ENCODE data around the gene SLC15A2. TPM values are rescaled to one million over a fixed set of nuclear protein-coding genes. Genes with fewer than 3 reads are reported as not detected.

Gene SLC15A2
- total RNA-seq, 4 donors from 2014 or later: 1.9 to 4.9 (median 4.4) TPM

GRCh38 chr3:121863801-121864200 lies 30.4 kb upstream of the SLC15A2 start:
- Histone ChIP-seq H3K36me3 (peaks cover 0 to 7% (median 0%) of the 10 kb centered on the region in 3 donors), H3K4me3 (no peak overlapping the region), H3K9me3 (no peaks in the 10 kb centered on the region), H3K27ac (no peak overlapping the region), H3K4me1 (no peaks in the 10 kb centered on the region), H3K27me3 (no peaks in the 10 kb centered on the region)
- TF ChIP-seq CTCF (IDR thresholded peaks at IDR 0.05): no peak
- DNase-seq: no peak
- intact Hi-C loops (cut with DNase I): no loop called here

GRCh38 chr3:121869736-121870135 lies 24.5 kb upstream of the SLC15A2 start:
- Histone ChIP-seq H3K27ac (no peak overlapping the region), H3K4me3 (no peak overlapping the region), H3K27me3 (no peaks in the 10 kb centered on the region), H3K4me1 (no peaks in the 10 kb centered on the region), H3K9me3 (no peaks in the 10 kb centered on the region), H3K36me3 (no peaks in the 10 kb centered on the region)
- no peak for DNase-seq
- TF ChIP-seq CTCF (IDR thresholded peaks at IDR 0.05) (no peak), POLR2A (IDR thresholded peaks at IDR 0.05) (no peak)
- intact Hi-C loops (cut with DNase I): no loop called here
- WGBS, 2 donors: 88 to 92% methylated on average over 2 of the region's 2 CpGs

- no peaks in the 10 kb centered on the region for H3K27me3 ChIP-seq
- TF ChIP-seq POLR2A (IDR thresholded peaks at IDR 0.05): no peak
- TF ChIP-seq CTCF (IDR thresholded peaks at IDR 0.05): no peak
Observed at GRCh38 chr3:121870717-121871116, 23.5 kb upstream of the SLC15A2 start.

GRCh38 chr3:121871430-121871829 lies 22.8 kb upstream of the SLC15A2 start:
- TF ChIP-seq POLR2A (IDR thresholded peaks at IDR 0.05) (no peak), CTCF (IDR thresholded peaks at IDR 0.05) (no peak)
- DNase-seq: no peak
- intact Hi-C loops (cut with DNase I): no loop called here
- H3K4me1 ChIP-seq: no peaks in the 10 kb centered on the region
- no peak overlapping the region for H3K4me3 ChIP-seq
- H3K27me3 ChIP-seq: no peaks in the 10 kb centered on the region
- no peaks in the 10 kb centered on the region for H3K36me3 ChIP-seq
- no peak overlapping the region for H3K27ac ChIP-seq
- H3K9me3 ChIP-seq: no peaks in the 10 kb centered on the region
- WGBS, 2 donors: 38 to 63% methylated on average over 1 of the region's 1 CpG

More at GRCh38 chr3:121870717-121871116, 23.5 kb upstream of the SLC15A2 start:
- Histone ChIP-seq H3K27ac (no peak overlapping the region), H3K4me1 (no peaks in the 10 kb centered on the region), H3K4me3 (no peak overlapping the region), H3K9me3 (no peaks in the 10 kb centered on the region), H3K36me3 (no peaks in the 10 kb centered on the region)
- no peak for DNase-seq
- intact Hi-C loops (cut with DNase I): no loop called here

- Histone ChIP-seq H3K27me3 (no peaks in the 10 kb centered on the region), H3K4me3 (no peak overlapping the region), H3K36me3 (no peaks in the 10 kb centered on the region), H3K4me1 (no peaks in the 10 kb centered on the region), H3K27ac (no peak overlapping the region), H3K9me3 (no peaks in the 10 kb centered on the region)
- TF ChIP-seq CTCF (IDR thresholded peaks at IDR 0.05) (no peak), POLR2A (IDR thresholded peaks at IDR 0.05) (no peak)
- intact Hi-C loops (cut with DNase I): no loop called here
- DNase-seq: no peak
- 83 to 86% methylated on average over 1 of the region's 1 CpG for WGBS, 2 donors
Observed at GRCh38 chr3:121878411-121878810, 15.8 kb upstream of the SLC15A2 start.

Measured in esophagus squamous epithelium (tissue), 5 donors.